HG02642 (cell line): ENCODE measurements around the gene TSPAN32.
"Not testable (repeated sequence)": the region's sequence is repeated elsewhere in the genome, so short reads cannot be mapped to it uniquely, and the experiment has no call there.

Source experiments
- ATAC-seq: cut with Tn5 transposase; IDR thresholded peaks from one replicate; pipeline ENCODE4 v1.9.1; 2021; ENCODE audit warnings: mild to moderate bottlenecking; ENCODE audit not compliant: unreplicated experiment, poor library complexity

TSPAN32 gene

DNA sequence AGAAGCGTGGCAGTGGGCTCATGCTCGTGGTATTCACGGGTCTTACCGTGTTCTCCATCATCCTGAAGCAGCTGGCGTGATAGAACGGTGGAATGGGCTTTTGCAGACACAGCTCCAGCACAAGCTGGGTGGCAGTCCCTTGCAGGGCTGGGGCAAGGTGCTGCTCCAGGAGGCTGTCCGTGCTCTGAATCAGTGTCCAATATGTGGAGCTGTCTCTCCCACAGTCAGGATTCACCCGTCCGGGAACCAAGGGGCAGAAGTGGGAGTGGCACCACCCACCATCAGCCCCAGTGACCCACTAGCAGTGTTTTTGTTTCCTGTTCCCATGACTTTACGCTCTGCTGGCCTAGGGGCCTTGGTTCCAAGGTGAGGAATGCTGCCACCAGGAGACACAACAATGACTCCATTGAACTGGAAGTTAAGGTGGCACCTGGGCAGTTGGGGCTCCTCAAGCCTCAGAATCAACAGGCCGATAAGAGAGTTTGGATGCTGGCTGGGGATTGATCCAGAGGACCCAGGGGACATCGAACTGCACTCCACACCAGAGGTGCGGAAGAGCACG is 58.3 kb downstream of the TSPAN32 start:
- no peak for ATAC-seq

- no peak for ATAC-seq
Observed at GRCh38 chr11:2361565-2361964, 59.8 kb downstream of the TSPAN32 start.

DNA sequence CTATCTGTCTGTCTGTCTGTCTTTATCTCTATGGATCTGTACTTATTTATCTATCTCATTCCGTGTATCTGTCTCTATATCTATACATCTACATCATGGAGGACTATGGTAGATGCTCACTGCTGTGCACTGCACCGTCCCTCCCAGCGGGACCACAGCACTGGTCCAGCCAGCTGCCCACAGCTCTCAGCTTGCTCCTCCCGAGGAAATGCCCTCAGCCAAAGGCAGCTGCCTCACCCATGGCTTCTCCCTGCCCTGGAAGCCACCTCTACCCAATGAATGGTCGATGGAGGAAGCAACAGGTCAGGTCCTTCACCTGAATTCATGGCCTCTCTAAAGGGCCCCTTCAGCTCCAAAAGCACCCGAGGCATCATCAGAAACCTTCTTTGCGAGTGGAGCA is 60.6 kb downstream of the TSPAN32 start:
- no peak for ATAC-seq

GRCh38 chr11:2363130-2363529 is 61.3 kb downstream of the TSPAN32 start:
- ATAC-seq, result no peak

GRCh38 chr11:2363577-2364370 is 62.0 kb downstream of the TSPAN32 start:
- ATAC-seq, result no peak

DNA sequence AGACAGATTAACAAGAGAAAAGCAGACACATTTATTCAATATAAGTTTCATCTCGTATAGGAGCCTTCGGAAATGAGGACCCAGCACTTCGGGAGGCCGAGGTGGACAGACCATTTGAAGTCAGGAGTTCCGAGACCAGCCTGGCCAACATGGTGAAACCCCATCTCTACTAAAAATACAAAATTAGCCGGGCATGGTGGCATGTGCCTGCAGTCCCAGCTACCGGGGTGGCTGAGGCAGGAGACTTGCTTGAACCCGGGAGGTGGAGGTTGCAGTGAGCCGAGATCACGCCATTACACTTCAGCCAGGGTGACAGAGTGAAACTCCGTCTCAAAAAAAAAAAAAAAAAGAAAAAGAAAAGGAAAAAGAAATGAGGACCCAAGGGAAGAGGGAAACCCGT is 62.6 kb downstream of the TSPAN32 start:
- not testable (repeated sequence) for ATAC-seq

DNA sequence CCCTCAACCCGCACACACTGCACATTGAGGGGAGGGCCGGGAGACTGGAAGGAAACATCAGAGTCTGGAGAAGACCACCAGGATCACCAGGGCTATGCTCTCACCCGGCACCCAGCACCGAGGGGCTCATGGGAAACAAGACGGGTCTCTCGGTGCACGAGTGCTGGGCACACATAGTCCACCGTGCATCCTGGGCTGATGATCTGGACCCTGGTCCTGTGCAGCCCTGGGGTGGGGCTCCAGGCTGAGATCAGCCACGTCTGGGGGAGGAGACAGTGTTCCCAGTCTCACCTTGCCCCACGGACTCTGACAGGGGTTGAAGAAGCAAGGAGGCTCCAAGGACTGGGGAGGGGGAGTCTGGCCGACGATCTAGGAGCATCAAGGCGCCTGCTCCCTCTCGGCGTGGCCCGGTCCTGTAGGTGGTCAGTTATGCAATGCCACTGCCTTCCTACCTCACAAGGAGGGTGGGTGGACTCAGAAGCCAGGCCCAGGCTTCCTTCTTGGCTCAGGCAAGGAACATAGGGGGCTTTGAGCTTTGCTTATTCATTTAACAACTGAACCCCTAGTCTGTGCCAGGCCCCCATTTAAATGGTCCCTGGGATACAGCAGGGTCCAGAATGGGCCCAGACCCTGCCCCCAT is 63.9 kb downstream of the TSPAN32 start:
- ATAC-seq, result no peak

DNA sequence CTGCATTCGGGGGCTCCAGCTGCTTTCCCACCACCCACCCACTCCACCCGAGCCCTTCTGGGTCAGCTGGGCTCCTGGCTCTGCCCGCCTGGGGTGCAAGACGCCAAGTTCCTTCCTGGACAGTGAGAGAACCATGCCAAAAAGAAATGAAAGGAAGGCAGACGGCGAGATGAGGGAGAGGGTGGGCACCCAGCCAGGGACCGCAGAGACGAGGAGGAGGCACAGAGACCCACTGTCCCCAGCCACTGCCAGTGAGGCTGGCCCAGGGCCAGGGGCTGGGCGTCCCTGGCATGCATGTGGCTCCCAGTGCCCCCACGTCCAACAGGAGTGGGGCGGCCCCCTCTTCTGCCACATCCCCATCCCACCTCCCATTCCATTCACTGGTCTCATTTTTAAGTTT is 64.5 kb downstream of the TSPAN32 start:
- no peak for ATAC-seq

DNA sequence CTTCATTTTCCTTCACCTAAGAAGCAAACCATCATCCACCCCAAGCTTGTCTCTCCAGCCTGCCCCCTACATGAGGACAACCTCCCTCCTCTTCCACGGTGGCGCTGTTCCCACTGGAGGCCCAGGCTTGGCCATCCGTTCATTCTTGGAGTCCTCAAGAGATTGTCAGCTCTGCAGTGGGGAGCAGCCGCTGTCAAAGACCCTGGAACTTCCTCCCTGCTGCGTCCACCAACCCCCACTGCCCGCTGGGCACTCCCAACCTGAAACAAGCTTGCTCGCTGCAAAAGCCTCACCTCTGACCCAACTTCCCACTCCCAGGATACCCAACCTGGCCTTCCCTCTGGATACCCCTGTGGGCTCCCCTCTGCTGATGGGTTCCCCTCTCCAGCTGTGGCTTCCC is 64.9 kb downstream of the TSPAN32 start:
- no peak for ATAC-seq

- no peak for ATAC-seq
Observed at GRCh38 chr11:2367266-2368160, 65.7 kb downstream of the TSPAN32 start.
